Muscle of leg (tissue), 11 donors: ENCODE data around the gene PRIM2. TPM values are rescaled to one million over a fixed set of nuclear protein-coding genes. Genes with fewer than 3 reads are reported as not detected.
"Not testable (repeated sequence)": the region's sequence is repeated elsewhere in the genome, so short reads cannot be mapped to it uniquely, and the experiment has no call there.

Experiments
- DNase-seq: peaks from one replicate; pipeline ENCODE4 v3.0.0; 2013
- H3K27ac ChIP-seq: one replicate; pipeline ENCODE4 v1.5.1; 2013; ENCODE audit warnings: mild to moderate bottlenecking, low read length, control low read depth
- H3K27me3 ChIP-seq: one replicate; pipeline ENCODE4 v1.6.1; 2013; ENCODE audit warnings: low read length; ENCODE audit not compliant: control insufficient read depth, insufficient read depth
- H3K36me3 ChIP-seq: one replicate; pipeline ENCODE4 v1.6.1; 2013; ENCODE audit warnings: low read length; ENCODE audit not compliant: control insufficient read depth, insufficient read depth
- H3K4me1 ChIP-seq: one replicate; pipeline ENCODE4 v1.6.1; 2013; ENCODE audit warnings: low read length; ENCODE audit not compliant: control insufficient read depth, insufficient read depth
- H3K4me3 ChIP-seq: one replicate; pipeline ENCODE4 v1.5.1; 2013; ENCODE audit warnings: low read length, control low read depth
- H3K9me3 ChIP-seq: replicated peaks from 2 replicates; pipeline ENCODE4 v1.6.1; 2013; ENCODE audit warnings: low read depth, low read length; ENCODE audit not compliant: control insufficient read depth
- WGBS: methylation state at CpG from one replicate; pipeline ENCODE4 v1.1.5; 2013; ENCODE audit warnings: missing lambda C conversion rate; ENCODE audit not compliant: insufficient coverage; 5-methylcytosine and 5-hydroxymethylcytosine counted together
- polyA plus RNA-seq, 8 donors: library from polyadenylated mRNA; unstranded; fragments of 120-200 nt; gene quantifications; one replicate each; pipeline versions ENCODE4 v1.2.1 to v1.2.3, GENCODE V29; 2013; ENCODE audit warnings: inconsistent platforms in 1 of 8, low replicate concordance in 1 of 8; ENCODE audit not compliant: insufficient read length in 8 of 8, insufficient read depth in 1 of 8
- total RNA-seq: library from RNA; stranded (reverse); fragments of 120-200 nt; gene quantifications from one replicate; pipeline ENCODE4 v1.2.4, GENCODE V29; 2013

PRIM2 gene
- total and polyA plus RNA-seq, 9 donors: 6.1 to 13.2 (median 7.0) TPM

GRCh38 chr6:57306273-57306672 lies 11.2 kb upstream of the PRIM2 start:
- DNase-seq: no peak
- Histone ChIP-seq H3K4me3 (no peak overlapping the region), H3K27me3 (no peaks in the 10 kb centered on the region), H3K27ac (no peak overlapping the region), H3K4me1 (peaks cover 7% of the 10 kb centered on the region), H3K9me3 (no peaks in the 10 kb centered on the region), H3K36me3 (no peaks in the 10 kb centered on the region)
- 88% methylated on average over 2 of the region's 5 CpGs for WGBS

DNA sequence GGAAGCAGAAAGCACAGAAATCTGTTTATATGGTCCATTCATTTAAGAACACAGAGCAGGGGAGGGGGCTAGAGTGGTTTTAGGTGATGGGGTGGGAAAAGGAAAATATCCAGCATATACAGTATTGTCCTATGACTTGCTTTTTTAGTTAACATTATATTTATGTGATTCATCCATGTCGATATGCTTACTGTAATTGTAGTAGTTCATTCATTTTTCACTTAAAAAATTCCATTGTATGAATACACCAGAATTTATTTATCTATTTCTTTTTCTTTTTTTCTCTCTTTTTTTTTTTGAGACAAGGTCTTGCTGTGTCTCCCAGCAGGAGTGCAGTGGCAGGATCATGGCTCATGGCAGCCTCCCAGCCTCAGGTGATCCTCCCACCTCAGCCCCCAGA lies 9.6 kb upstream of the PRIM2 start:
- Histone ChIP-seq H3K4me1 (peaks cover 7% of the 10 kb centered on the region), H3K4me3 (no peak overlapping the region), H3K27ac (no peak overlapping the region), H3K27me3 (no peaks in the 10 kb centered on the region), H3K36me3 (no peaks in the 10 kb centered on the region), H3K9me3 (no peaks in the 10 kb centered on the region)
- DNase-seq: no peak
- WGBS: no CpG with 5 or more reads among the region's 1 CpG

DNA sequence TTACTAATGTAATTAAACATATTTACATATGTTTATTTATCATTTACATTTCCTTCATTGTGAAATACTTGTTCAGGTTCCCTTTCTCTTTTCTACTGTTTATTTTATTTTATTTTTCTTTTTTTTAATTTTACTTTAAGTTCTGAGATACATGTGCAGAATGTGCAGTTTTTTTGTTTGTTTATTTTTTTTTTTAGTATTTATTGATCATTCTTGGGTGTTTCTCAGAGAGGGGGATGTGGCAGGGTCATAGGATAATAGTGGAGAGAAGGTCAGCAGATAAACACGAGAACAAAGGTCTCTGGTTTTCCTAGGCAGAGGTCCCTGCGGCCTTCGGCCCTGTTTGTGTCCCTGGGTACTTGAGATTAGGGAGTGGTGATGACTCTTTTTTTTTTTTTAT lies 8.7 kb upstream of the PRIM2 start:
- not testable (repeated sequence) for H3K9me3 ChIP-seq, H3K36me3 ChIP-seq, H3K4me3 ChIP-seq, H3K27me3 ChIP-seq, H3K27ac ChIP-seq, DNase-seq, H3K4me1 ChIP-seq
- WGBS: no CpG with 5 or more reads among the region's 3 CpGs

DNA sequence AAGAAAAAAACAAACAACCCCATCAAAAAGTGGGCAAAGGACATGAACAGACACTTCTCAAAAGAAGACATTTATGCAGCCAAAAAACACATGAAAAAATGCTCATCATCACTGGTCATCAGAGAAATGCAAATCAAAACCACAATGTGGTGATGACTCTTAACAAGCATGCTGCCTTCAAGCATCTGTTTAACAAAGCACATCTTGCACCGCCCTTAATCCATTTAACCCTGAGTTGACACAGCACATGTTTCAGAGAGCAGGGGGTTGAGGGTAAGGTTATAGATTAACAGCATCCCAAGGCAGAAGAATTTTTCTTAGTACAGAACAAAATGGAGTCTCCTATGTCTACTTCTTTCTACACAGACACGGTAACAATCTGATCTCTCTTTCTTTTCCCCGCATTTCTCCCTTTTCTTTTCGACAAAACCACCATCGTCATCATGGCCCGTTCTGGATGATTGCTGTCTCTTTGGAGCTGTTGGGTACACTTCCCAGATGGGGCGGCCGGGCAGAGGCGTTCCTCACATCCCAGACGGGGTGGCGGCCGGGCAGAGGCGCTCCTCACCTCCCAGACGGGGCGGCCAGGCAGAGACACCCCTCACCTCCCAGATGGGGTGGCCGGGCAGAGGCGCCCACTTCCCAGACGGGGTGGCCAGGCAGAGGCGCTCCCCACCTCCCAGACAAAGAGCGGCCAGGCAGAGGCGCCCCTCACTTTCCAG lies 7.2 kb upstream of the PRIM2 start:
- H3K4me1 ChIP-seq, H3K4me3 ChIP-seq, H3K27ac ChIP-seq, H3K36me3 ChIP-seq, DNase-seq, H3K9me3 ChIP-seq, H3K27me3 ChIP-seq: not testable (repeated sequence)
- 94% methylated on average over 10 of the region's 21 CpGs for WGBS

GRCh38 chr6:57310817-57311157 lies 6.6 kb upstream of the PRIM2 start:
- no peak overlapping the region for H3K27ac ChIP-seq
- no peak for DNase-seq
- over 99% methylated on average over 20 of the region's 24 CpGs for WGBS

GRCh38 chr6:57311300-57312003 lies 6.0 kb upstream of the PRIM2 start:
- WGBS: 93% methylated on average over 15 of the region's 44 CpGs
- H3K4me3 ChIP-seq: not testable (repeated sequence)

More at GRCh38 chr6:57310817-57311157, 6.6 kb upstream of the PRIM2 start:
- Histone ChIP-seq H3K36me3 (no peaks in the 10 kb centered on the region), H3K9me3 (no peaks in the 10 kb centered on the region), H3K4me3 (no peak overlapping the region), H3K27me3 (no peaks in the 10 kb centered on the region), H3K4me1 (peaks cover 8% of the 10 kb centered on the region)

DNA sequence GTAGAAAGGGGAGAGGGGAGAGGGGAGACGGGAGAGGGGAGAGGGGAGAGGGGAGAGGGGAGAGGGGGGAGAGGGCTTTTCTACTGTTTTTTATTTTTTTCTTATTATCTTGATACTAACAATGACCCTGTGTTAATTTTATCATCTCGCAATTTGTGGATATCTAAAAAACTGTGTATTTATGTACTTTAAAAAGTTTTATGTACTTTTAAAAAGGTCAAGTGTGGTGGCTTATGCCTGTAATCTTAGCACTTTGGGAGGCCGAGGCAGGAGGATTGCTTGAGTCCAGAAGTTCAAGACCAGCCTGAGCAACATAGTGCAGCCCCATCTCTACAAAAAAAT lies 5.5 kb upstream of the PRIM2 start:
- WGBS: no CpG with 5 or more reads among the region's 3 CpGs
- no peaks in the 10 kb centered on the region for H3K36me3 ChIP-seq
- no peak overlapping the region for H3K4me3 ChIP-seq
- no peaks in the 10 kb centered on the region for H3K27me3 ChIP-seq
- no peak for DNase-seq
- peaks cover 9% of the 10 kb centered on the region for H3K4me1 ChIP-seq
- H3K27ac ChIP-seq: no peak overlapping the region
- H3K9me3 ChIP-seq: no peaks in the 10 kb centered on the region

More at GRCh38 chr6:57311300-57312003, 6.0 kb upstream of the PRIM2 start:
- H3K36me3 ChIP-seq, DNase-seq, H3K27ac ChIP-seq, H3K27me3 ChIP-seq, H3K4me1 ChIP-seq, H3K9me3 ChIP-seq: not testable (repeated sequence)

GRCh38 chr6:57313009-57313408 lies 4.4 kb upstream of the PRIM2 start:
- peak overlapping the region; percentile 63 for H3K27ac ChIP-seq
- H3K9me3 ChIP-seq: no peaks in the 10 kb centered on the region
- H3K27me3 ChIP-seq: no peaks in the 10 kb centered on the region
- H3K4me1 ChIP-seq: peaks cover 13% of the 10 kb centered on the region
- H3K36me3 ChIP-seq: no peaks in the 10 kb centered on the region
- no peak for DNase-seq
- H3K4me3 ChIP-seq: no peak overlapping the region

DNA sequence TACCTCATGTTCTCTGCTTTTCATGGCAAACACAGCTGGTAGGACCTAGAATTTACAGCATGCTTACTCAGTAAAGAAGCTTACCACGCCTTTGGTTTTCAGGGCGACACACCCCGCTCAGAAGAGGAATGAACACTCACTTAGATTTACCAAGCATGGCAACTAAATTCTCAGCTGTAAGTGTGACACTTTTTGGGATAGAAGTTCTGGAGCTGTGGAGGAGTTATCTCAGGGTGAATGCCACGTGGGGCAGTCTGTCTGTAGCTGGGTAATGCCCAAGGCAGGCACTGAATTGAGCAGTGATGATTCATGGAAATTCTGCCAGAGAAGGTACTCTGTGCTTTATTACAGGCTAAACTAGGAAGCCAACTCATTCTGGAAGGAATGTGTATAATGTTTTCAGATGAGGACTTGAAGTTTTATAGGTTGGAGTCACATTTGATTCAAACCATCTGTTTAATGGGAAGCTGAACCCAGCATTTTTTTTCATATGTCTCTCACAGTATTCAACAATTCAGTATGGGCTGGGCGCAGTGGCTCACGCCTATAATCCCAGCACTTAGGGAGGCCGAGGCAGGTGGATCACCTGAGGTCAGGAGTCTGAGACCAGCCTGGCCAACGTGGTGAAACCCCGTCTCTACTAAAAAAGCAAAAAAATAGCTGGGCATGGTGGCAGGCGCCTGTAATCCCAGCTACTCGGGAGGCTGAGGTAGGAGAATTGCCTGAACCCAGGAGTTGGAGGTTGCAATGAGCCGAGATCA lies 3.5 kb upstream of the PRIM2 start:
- no peaks in the 10 kb centered on the region for H3K36me3 ChIP-seq
- no peaks in the 10 kb centered on the region for H3K9me3 ChIP-seq
- H3K27ac ChIP-seq: peak overlapping the region; percentile 63
- H3K4me1 ChIP-seq: peaks cover 16% of the 10 kb centered on the region
- H3K4me3 ChIP-seq: no peak overlapping the region
- H3K27me3 ChIP-seq: no peaks in the 10 kb centered on the region
- 59% methylated on average over 4 of the region's 12 CpGs for WGBS
- peak; percentile 92 for DNase-seq

DNA sequence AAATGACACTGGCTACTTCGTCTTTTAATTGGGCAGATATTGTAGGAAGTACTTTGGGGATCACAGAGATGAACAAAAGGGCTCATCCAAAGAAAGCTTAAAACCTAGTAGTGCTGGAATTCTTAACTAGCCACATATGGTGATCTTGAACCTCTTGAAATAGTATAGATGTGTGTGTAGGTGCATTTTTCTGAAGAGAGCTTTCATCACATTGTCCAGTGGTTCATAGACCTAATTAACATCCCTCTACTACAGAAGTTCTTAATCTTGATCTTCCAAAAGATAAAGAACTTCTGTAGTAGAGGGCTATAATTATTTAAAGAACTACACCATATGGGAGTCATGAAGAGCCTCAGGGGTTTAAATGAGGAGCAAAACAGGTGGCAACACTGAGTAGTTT lies 2.3 kb upstream of the PRIM2 start:
- Histone ChIP-seq H3K4me3 (no peak overlapping the region), H3K27me3 (no peaks in the 10 kb centered on the region), H3K4me1 (peaks cover 16% of the 10 kb centered on the region), H3K27ac (no peak overlapping the region), H3K9me3 (no peaks in the 10 kb centered on the region), H3K36me3 (peaks cover 7% of the 10 kb centered on the region)
- 100% methylated on average over 1 of the region's 1 CpG for WGBS
- DNase-seq: no peak
